Temporal lobe (tissue), 1 donor: ENCODE results near the gene NFKBIA. TPM values are rescaled to one million over a fixed set of nuclear protein-coding genes. Genes with fewer than 3 reads are reported as not detected.

Experiments
- total RNA-seq: library from RNA; depleted of rRNA; stranded (reverse); fragments of >200 nt; gene quantifications from one replicate; pipeline ENCODE4 v1.2.3, GENCODE V29; 2014

The NFKBIA gene
- total RNA-seq, 1 donor from 2014 or later = 22.4 TPM

Other genes with a start within 250 kb of the NFKBIA start
- gene PSMA6, start 112.4 kb downstream of the NFKBIA start, total RNA-seq = 136 TPM
- 0.25 TPM for gene INSM2, start 129.4 kb upstream of the NFKBIA start, total RNA-seq